A673 (cell line): ENCODE results near the gene GET4. TPM values are rescaled to one million over a fixed set of nuclear protein-coding genes. Genes with fewer than 3 reads are reported as not detected.

Experiments
- BruUV-seq: library from RNA; stranded (reverse); fragments of 400-500 nt; replicated peaks from 2 replicates; lab custom pipeline; 2021; lab: Mats Ljungman, UMichigan
- CTCF ChIA-PET: fragments of 300-600 bp; sonication (Branson Sonifier 250); formaldehyde crosslinking; loops from one replicate; lab custom pipeline; 2022; ENCODE audit warnings: antibody characterized with exemption; lab: Charles Lee
- POLR2A ChIA-PET: fragments of 300-600 bp; sonication (Branson Sonifier 250); formaldehyde crosslinking; loops from one replicate; lab custom pipeline; 2022; ENCODE audit warnings: antibody characterized with exemption; ENCODE audit not compliant: low non-redundant PET; lab: Charles Lee
- DNase-seq: peaks from one replicate; pipeline ENCODE4 v3.0.0-alpha.2; 2015; ENCODE audit warnings: low spot score
- H3K27ac ChIP-seq: fragments of 200-600 bp; sonication (generic); 2 replicates; pipeline ENCODE4 v1.5.1; 2016; ENCODE audit warnings: mixed run types, low read depth, mild to moderate bottlenecking, mixed read lengths, antibody characterized with exemption, low read length; ENCODE audit not compliant: poor library complexity, severe bottlenecking
- H3K27me3 ChIP-seq: fragments of 200-600 bp; sonication (generic); replicated peaks from 2 replicates; pipeline ENCODE4 v1.6.1; 2017; ENCODE audit warnings: mixed run types, low read depth, mild to moderate bottlenecking, mixed read lengths, antibody characterized with exemption, low read length; ENCODE audit not compliant: insufficient read depth, poor library complexity
- H3K36me3 ChIP-seq: fragments of 200-600 bp; sonication (generic); 2 replicates; pipeline ENCODE4 v1.6.1; 2016; ENCODE audit warnings: mixed run types, mild to moderate bottlenecking, mixed read lengths, antibody characterized with exemption, low read length; ENCODE audit not compliant: insufficient read depth, poor library complexity, severe bottlenecking
- H3K4me1 ChIP-seq: fragments of 200-600 bp; sonication (generic); 2 replicates; pipeline ENCODE4 v1.6.1; 2017; ENCODE audit warnings: mixed run types, mild to moderate bottlenecking, mixed read lengths, antibody characterized with exemption, low read length; ENCODE audit not compliant: insufficient read depth, poor library complexity, severe bottlenecking
- H3K4me3 ChIP-seq: fragments of 200-600 bp; sonication (generic); 2 replicates; pipeline ENCODE4 v1.5.1; 2016; ENCODE audit warnings: low read depth, mixed run types, mild to moderate bottlenecking, mixed read lengths, low read length; ENCODE audit not compliant: poor library complexity, severe bottlenecking
- H3K9me3 ChIP-seq: fragments of 200-600 bp; sonication (generic); 2 replicates; pipeline ENCODE4 v1.6.1; 2016; ENCODE audit warnings: mixed run types, low read depth, mild to moderate bottlenecking, mixed read lengths, antibody characterized with exemption, low read length; ENCODE audit not compliant: poor library complexity, severe bottlenecking
- CTCF ChIP-seq: fragments of 300-800, 200-600 bp; sonication (generic); conservative IDR thresholded peaks from 2 replicates; pipeline ENCODE4 v1.5.1; 2017; ENCODE audit warnings: low read depth, mild to moderate bottlenecking, antibody characterized with exemption, low read length, moderate library complexity, mixed read lengths
- EZH2 ChIP-seq: fragments of 200-600 bp; sonication (generic); IDR thresholded peaks from 2 replicates; pipeline ENCODE4 v1.6.1; 2017; ENCODE audit warnings: borderline replicate concordance, low read depth, mild to moderate bottlenecking, mixed read lengths, antibody characterized with exemption, low read length; ENCODE audit not compliant: poor library complexity, severe bottlenecking
- intact Hi-C: fragments of 100-400 bp; cut with micrococcal nuclease; formaldehyde crosslinking; loops from one replicate; pipeline ENCODE4 v1.10.0; 2022; ENCODE audit not compliant: unreplicated experiment
- total RNA-seq: library from RNA; stranded (reverse); gene quantifications from 2 replicates; pipeline ENCODE4 v1.2.3, GENCODE V29; 2021

The GET4 gene
- total RNA-seq, 1 experiment from 2014 or later, result 49.7 TPM

DNA sequence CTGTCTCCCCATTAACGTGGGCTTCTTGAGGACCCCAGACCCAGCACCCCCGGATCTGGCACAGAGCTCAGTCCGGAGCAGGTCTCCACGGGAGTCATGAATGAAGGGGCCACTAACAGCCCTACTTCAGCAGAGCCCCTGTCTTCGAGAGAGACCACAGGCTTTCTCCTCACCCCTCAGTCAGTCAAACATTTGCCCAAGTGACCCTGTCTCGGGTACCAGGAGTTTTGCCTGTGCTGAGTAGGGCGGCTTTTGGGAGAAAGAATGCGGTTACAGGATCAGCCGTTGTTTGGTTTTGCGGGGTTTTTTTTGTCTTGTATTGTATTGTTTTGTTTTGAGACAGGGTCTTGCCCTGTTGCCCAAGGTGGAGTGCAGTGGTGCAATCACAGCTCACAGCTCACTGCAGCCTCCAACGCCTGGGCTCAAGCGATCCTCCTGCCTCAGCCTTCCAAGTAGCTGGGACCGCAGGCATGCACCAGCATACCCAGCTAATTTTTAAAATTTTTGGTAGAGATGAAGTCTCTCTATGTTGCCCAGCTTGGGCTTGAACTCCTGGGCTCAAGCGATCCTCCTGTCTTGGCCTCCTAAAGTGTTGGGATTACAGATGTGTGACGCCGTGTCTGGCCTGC is 61.6 kb downstream of the GET4 start:
- DNase-seq, result no peak
- Histone ChIP-seq H3K36me3 (no peaks in the 10 kb centered on the region), H3K4me1 (no peaks in the 10 kb centered on the region), H3K27ac (no peak overlapping the region), H3K27me3 (peaks cover 11% of the 10 kb centered on the region), H3K9me3 (no peaks in the 10 kb centered on the region), H3K4me3 (no peak overlapping the region)
- no peak for TF ChIP-seq CTCF
- no peak for TF ChIP-seq EZH2
- no TSS peak for BruUV-seq
- intact Hi-C loops, result no loop called here
- ChIA-PET CTCF (no interaction called here), POLR2A (no interaction called here)

GRCh38 chr7:938546-939185 is 62.3 kb downstream of the GET4 start:
- Histone ChIP-seq H3K9me3 (no peaks in the 10 kb centered on the region), H3K4me1 (no peaks in the 10 kb centered on the region), H3K27ac (no peak overlapping the region), H3K36me3 (no peaks in the 10 kb centered on the region), H3K4me3 (no peak overlapping the region), H3K27me3 (peaks cover 11% of the 10 kb centered on the region)
- intact Hi-C loops, result no loop called here
- no TSS peak for BruUV-seq
- CTCF ChIA-PET, result no interaction called here
- POLR2A ChIA-PET, result no interaction called here
- DNase-seq, result no peak
- no peak for TF ChIP-seq CTCF
- TF ChIP-seq EZH2, result no peak

- intact Hi-C loops, result no loop called here
- CTCF ChIA-PET, result no interaction called here
- H3K4me1 ChIP-seq, result no peaks in the 10 kb centered on the region
- no peaks in the 10 kb centered on the region for H3K9me3 ChIP-seq
- BruUV-seq, result no TSS peak
- DNase-seq, result no peak
- H3K36me3 ChIP-seq, result no peaks in the 10 kb centered on the region
- peaks cover 11% of the 10 kb centered on the region for H3K27me3 ChIP-seq
- TF ChIP-seq CTCF, result no peak
- no peak for TF ChIP-seq EZH2
- no peak overlapping the region for H3K4me3 ChIP-seq
- POLR2A ChIA-PET, result no interaction called here
- H3K27ac ChIP-seq, result no peak overlapping the region
These were observed 63.5 kb downstream of the GET4 start for GRCh38 chr7:939843-940242.
